8988T (cell line): Measurements from ENCODE around the gene AGMO.

Experiments used
- DNase-seq: peaks from one replicate; pipeline ENCODE4 v3.0.0; 2011

Gene AGMO

GRCh38 chr7:15452670-15453069 lies 109.1 kb downstream of the AGMO start:
- no peak for DNase-seq

GRCh38 chr7:15446722-15447121 lies 115.1 kb downstream of the AGMO start:
- DNase-seq: no peak

- DNase-seq: no peak
These were observed 115.5 kb downstream of the AGMO start for GRCh38 chr7:15446280-15446679.

GRCh38 chr7:15441915-15442314 lies 119.9 kb downstream of the AGMO start:
- no peak for DNase-seq

- DNase-seq: no peak
These were observed 121.3 kb downstream of the AGMO start for GRCh38 chr7:15440482-15440881.

- no peak for DNase-seq
These were observed 122.0 kb downstream of the AGMO start for GRCh38 chr7:15439853-15440252.

- DNase-seq: no peak
These were observed 128.7 kb downstream of the AGMO start for GRCh38 chr7:15433151-15433550.

- no peak for DNase-seq
These were observed 130.9 kb downstream of the AGMO start for GRCh38 chr7:15430911-15431310.

- DNase-seq: no peak
These were observed 131.6 kb downstream of the AGMO start for GRCh38 chr7:15430191-15430590.

- DNase-seq: no peak
These were observed 137.3 kb downstream of the AGMO start for GRCh38 chr7:15424468-15424867.

GRCh38 chr7:15419596-15419995 lies 142.2 kb downstream of the AGMO start:
- DNase-seq: no peak

GRCh38 chr7:15418264-15418663 lies 143.6 kb downstream of the AGMO start:
- no peak for DNase-seq

GRCh38 chr7:15417341-15417988 lies 144.3 kb downstream of the AGMO start:
- no peak for DNase-seq

- DNase-seq: no peak
These were observed 150.8 kb downstream of the AGMO start for GRCh38 chr7:15411019-15411418.

- DNase-seq: no peak
These were observed 153.9 kb downstream of the AGMO start for GRCh38 chr7:15407910-15408309.

- DNase-seq: no peak
These were observed 158.1 kb downstream of the AGMO start for GRCh38 chr7:15403751-15404150.

- DNase-seq: no peak
These were observed 158.5 kb downstream of the AGMO start for GRCh38 chr7:15403315-15403714.

GRCh38 chr7:15402436-15403136 lies 159.2 kb downstream of the AGMO start:
- DNase-seq: no peak

- DNase-seq: no peak
These were observed 161.4 kb downstream of the AGMO start for GRCh38 chr7:15400440-15400839.

- no peak for DNase-seq
These were observed 162.4 kb downstream of the AGMO start for GRCh38 chr7:15399441-15399840.

GRCh38 chr7:15397922-15398760 lies 163.7 kb downstream of the AGMO start:
- DNase-seq: no peak

- no peak for DNase-seq
These were observed 164.7 kb downstream of the AGMO start for GRCh38 chr7:15397159-15397550.

- DNase-seq: no peak
These were observed 165.3 kb downstream of the AGMO start for GRCh38 chr7:15396210-15397158.
